ENCODE results near the gene CCN5. TPM values are rescaled to one million over a fixed set of nuclear protein-coding genes. Genes with fewer than 3 reads are reported as not detected.

The CCN5 gene
- polyA plus RNA-seq, 4 donors: 0.10 to 0.26 (median 0.11) TPM; not detected in 1

Other genes with a start within 250 kb of the CCN5 start
- 10 to 100 TPM; 13.2 to 14.1 (median 13.7) TPM for gene TTPAL, start 239.5 kb upstream of the CCN5 start, polyA plus RNA-seq (ENCODE audit: insufficient read length in 4 of 4)
- 10 to 100 TPM; 69.2 to 78.7 (median 73.4) TPM for gene SERINC3, start 193.3 kb upstream of the CCN5 start, polyA plus RNA-seq (ENCODE audit: insufficient read length in 4 of 4)
- gene PKIG, start 132.8 kb upstream of the CCN5 start, polyA plus RNA-seq (ENCODE audit: insufficient read length in 4 of 4): 10 to 100 TPM; 47.3 to 63.0 (median 59.3) TPM
- gene ADA, start 63.7 kb upstream of the CCN5 start, polyA plus RNA-seq (ENCODE audit: insufficient read length in 4 of 4): 1 to 10 TPM; 5.7 to 7.2 (median 6.7) TPM
- under 1 TPM; 0.09 to 0.64 (median 0.09) TPM for gene KCNK15, start 30.5 kb downstream of the CCN5 start, polyA plus RNA-seq (ENCODE audit: insufficient read length in 4 of 4)
- 1 to 10 TPM in 2 of 4 donors, under 1 TPM in 2; 0.73 to 1.8 (median 0.99) TPM for gene RIMS4, start 95.2 kb downstream of the CCN5 start, polyA plus RNA-seq (ENCODE audit: insufficient read length in 4 of 4)
- 100 to 1,000 TPM; 146 to 253 (median 219) TPM for gene YWHAB, start 170.3 kb downstream of the CCN5 start, polyA plus RNA-seq (ENCODE audit: insufficient read length in 4 of 4)
- gene PABPC1L, start 194.7 kb downstream of the CCN5 start, polyA plus RNA-seq (ENCODE audit: insufficient read length in 4 of 4): 10 to 100 TPM; 29.4 to 71.2 (median 40.6) TPM
- 10 to 100 TPM; 34.1 to 41.6 (median 40.0) TPM for gene TOMM34, start 245.0 kb downstream of the CCN5 start, polyA plus RNA-seq (ENCODE audit: insufficient read length in 4 of 4)